Ecto neural progenitor cell (in vitro differentiated cells): ENCODE data around the gene MAGEA9.
"Not testable (repeated sequence)": the region's sequence is repeated elsewhere in the genome, so short reads cannot be mapped to it uniquely, and the experiment has no call there.

Experiments
- DNase-seq: peaks from one replicate; pipeline ENCODE4 v3.0.0-alpha.2; 2018; ENCODE audit warnings: low spot score

The MAGEA9 gene

DNA sequence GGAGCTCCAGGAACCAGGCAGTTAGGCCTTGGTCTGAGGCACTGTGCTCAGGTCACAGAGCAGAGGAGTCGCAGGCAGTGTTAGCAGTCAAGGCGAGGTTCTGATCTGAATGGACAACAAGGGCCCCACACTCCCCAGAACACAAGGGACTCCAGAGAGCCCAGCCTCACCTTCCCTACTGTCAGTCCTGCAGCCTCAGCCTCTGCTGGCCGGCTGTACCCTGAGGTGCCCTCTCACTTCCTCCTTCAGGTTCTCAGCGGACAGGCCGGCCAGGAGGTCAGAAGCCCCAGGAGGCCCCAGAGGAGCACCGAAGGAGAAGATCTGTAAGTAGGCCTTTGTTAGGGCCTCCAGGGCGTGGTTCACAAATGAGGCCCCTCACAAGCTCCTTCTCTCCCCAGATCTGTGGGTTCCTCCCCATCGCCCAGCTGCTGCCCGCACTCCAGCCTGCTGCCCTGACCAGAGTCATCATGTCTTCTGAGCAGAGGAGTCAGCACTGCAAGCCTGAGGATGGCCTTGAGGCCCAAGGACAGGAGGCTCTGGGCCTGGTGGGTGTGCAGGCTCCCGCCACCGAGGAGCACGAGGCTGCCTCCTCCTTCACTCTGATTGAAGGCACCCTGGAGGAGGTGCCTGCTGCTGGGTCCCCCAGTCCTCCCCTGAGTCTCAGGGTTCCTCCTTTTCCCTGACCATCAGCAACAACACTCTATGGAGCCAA lies 26.2 kb downstream of the MAGEA9 start:
- no peak for DNase-seq

DNA sequence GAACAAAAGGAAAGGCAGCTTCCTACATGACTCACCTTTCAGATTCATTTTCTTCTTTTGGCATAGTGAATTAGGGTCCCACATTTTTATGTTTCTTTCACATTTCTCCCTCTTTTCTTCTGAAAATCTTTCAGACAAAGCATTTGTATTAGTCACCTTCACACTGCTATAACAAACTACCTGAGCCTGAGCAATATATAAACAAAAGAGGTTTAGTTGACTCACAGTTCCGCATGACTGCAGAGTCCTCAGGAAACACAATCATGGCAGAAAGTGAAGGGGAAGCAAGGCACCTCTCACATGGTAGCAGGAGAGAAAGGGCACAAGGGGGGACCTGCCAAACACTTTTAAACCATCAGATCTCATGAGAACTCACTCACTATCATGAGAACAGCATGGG lies 36.9 kb downstream of the MAGEA9 start:
- DNase-seq = no peak

DNA sequence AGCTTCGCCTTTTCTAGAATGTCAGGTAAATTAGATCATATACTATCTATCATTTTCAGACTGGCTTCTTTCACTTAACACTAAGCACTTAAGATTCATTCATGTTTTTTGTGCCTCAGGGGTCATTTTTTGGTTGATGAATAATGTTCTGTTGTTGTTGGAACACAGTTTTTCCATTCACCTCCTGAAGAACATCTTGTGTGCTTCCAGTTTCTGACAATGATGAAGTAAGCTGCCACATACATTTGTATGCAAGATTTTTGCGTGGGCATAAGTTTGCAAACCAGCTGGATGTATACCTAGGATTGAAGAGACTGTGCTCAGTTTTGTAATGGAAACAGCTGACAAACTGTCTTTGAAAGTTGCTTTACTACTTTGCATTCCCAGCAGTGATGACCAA lies 37.6 kb downstream of the MAGEA9 start:
- DNase-seq = no peak

DNA sequence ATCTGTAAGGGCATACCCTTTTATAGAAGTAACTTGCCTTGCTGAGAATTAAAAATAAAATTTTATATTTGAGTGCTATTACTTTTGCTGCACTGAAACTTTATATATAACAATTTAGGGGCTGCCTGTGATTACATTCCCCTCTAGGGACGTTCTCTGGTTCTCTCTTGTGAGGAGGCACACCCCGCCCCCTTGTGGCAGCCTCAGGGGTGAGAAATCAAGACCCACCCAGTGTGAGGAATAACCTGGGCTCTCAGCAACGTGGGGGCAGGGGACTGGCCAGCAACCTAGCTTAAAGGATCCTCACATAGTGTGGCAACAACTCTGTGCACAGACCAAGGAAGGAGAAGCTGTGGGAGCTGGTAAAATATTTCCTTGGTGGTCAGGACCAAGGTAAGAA lies 43.7 kb downstream of the MAGEA9 start:
- no peak for DNase-seq

DNA sequence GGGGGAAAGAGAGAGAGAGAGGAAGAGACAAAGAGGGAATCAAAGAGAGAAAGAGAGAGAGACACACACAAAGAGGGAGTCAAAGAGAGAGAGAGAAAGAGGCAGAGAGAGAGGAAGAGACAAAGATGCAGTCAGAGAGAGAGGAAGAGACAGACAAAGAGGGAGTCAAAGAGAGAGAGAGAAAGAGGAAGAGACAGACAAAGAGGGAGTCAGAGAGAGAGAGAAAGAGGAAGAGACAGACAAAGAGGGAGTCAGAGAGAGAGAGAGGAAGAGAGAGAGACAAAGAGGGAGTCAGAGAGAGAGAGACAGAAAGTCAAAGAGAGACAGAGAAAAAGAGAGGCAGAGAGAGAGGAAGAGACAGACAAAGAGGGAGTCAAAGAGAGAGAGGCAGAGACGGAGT lies 45.5 kb downstream of the MAGEA9 start:
- no peak for DNase-seq

DNA sequence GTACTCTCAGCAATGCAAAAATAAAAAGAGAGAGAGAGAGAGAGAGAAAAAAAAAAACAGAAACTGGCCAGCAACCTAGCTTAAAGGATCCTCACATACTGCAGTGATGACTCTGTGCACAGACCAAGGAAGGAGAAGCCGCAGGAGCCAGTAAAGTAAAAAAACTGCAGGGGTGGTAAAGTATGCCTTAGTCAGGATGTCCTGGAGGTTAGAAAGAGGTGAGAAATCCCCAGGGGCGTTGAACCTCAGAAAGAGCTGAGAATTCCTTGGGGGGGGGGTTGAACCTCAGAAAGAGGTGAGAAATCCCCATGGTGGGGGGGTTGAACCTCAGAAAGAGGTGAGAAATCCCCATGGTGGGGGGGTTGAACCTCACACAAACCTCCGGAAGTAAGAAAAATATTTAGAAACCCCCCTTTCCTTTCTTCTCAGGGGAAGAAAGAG lies 48.0 kb downstream of the MAGEA9 start:
- DNase-seq = no peak

DNA sequence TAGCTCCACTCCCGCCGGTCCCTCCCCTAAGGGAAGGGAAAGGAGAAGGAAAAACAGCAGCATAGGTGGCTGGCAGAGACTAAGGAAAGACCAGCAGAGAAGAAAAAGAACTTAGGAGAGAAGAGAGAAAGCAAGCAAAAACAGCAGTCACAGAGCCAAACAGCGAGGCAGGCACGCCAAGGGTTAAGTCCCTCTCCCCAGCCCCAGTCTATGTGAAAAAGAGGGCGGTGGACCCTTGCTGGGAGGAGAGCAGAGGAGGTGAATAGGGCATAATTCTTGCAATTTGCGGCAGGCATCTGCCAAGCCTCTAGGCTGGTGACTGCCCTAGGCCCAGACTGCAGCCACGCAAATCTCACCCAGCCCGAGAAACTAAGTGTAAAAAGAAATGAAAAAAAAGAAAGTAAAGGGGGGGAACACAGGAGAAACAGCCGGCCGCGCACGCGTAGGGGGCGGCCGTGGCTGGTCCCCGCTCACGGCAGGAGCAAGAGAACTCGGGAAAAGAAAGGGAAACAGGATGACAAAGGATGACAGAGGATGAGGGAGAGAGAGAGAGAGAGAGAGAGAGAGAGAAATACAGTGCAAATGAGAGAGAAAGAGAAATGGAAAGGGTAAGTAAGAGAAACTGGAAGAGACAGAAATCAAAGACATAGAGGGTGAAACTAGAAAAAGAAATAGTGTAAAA lies 48.6 kb downstream of the MAGEA9 start:
- peak; percentile 60 for DNase-seq

DNA sequence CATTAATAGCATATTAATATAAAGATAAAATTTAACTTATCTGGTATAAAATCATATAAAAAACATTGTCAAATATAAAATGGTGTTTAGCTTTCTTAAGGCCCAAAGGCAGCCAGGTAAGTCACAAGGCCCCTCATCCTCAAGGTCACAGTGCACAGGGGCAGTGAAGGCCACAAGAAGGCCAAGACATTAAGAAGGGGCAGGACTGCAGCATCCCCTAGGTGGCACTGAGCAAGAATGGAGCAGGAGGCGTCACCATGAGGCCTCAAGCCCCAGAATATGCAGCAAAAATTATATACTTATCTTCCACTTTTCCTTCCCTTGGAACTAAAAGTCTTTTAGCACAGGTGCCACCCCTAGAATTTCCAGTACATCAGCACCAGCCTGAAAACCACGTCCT lies 49.7 kb downstream of the MAGEA9 start:
- DNase-seq = no peak

DNA sequence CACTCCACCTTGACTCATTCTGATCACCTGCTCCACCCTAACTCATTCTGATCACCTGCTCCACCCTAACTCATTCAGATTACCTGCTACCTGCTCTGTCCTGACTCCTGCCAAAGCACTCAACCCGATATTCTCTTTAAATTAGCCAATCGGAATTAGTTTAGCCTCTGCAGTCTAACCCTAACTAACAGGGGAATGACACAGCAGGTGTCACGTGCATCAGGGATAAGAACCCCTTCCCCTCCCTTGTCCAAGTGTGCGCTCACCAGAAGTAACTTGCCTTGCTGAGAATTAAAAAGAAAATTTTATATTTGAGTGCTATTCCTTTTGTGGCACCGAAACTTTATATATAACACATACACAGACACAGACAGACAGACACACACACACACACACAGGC lies 55.0 kb downstream of the MAGEA9 start:
- not testable (repeated sequence) for DNase-seq

DNA sequence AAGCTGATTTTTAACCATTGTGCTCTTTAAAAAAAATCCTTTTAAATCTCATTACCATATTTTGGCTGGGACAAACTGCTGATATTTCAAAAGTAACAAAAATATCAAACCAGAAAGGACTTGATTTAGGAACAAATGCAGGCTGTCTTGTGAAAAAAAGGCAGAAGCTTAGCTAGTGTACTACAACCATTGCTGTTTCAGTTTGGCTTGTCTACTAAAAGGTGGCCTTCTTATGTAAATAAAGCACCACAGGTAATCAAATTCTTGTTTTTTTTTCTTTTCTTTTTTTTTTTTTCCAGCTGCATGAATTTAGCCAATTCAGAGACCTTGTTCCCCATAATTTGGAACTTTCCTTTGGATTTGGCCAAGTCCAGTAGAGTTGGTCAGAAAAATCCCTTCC lies 55.4 kb downstream of the MAGEA9 start:
- DNase-seq = no peak
